Mesothelial cell of epicardium (in vitro differentiated cells): ENCODE results near the gene PRKN. TPM values are rescaled to one million over a fixed set of nuclear protein-coding genes. Genes with fewer than 3 reads are reported as not detected.

Source experiments
- DNase-seq, 2 experiments: peaks; one replicate each; pipeline ENCODE4 v3.0.0; 2021; ENCODE audit warnings: low spot score in 2 of 2; ENCODE audit not compliant: unreplicated experiment in 2 of 2
- H3K27ac Mint-ChIP-seq: 2 replicates; pipeline ENCODE4 v1.8.0; 2021; ENCODE audit warnings: mixed read lengths
- H3K27me3 Mint-ChIP-seq: 2 replicates; pipeline ENCODE4 v1.8.0; 2021; ENCODE audit warnings: low read depth, mixed read lengths
- H3K36me3 Mint-ChIP-seq: 2 replicates; pipeline ENCODE4 v1.8.0; 2021; ENCODE audit warnings: mixed read lengths
- H3K4me1 Mint-ChIP-seq: 2 replicates; pipeline ENCODE4 v1.8.0; 2021; ENCODE audit warnings: mixed read lengths
- H3K4me3 Mint-ChIP-seq: 2 replicates; pipeline ENCODE4 v1.8.0; 2021; ENCODE audit warnings: mild to moderate bottlenecking, moderate library complexity, mixed read lengths
- H3K9me3 Mint-ChIP-seq: 2 replicates; pipeline ENCODE4 v1.8.0; 2021; ENCODE audit warnings: mixed read lengths
- total RNA-seq: library from RNA; stranded (reverse); gene quantifications from 3 replicates; pipeline ENCODE4 v1.2.1, GENCODE V29; 2021
- TF ChIP-seq, protein P1 (sequence below): fragments of 200-600 bp; sonication (generic); IDR thresholded peaks from one replicate; pipeline ENCODE4 v1.5.0; 2021; ENCODE audit warnings: antibody characterized with exemption; ENCODE audit not compliant: unreplicated experiment

PRKN gene
- total RNA-seq, 1 donor from 2014 or later, result 7.6 TPM

DNA sequence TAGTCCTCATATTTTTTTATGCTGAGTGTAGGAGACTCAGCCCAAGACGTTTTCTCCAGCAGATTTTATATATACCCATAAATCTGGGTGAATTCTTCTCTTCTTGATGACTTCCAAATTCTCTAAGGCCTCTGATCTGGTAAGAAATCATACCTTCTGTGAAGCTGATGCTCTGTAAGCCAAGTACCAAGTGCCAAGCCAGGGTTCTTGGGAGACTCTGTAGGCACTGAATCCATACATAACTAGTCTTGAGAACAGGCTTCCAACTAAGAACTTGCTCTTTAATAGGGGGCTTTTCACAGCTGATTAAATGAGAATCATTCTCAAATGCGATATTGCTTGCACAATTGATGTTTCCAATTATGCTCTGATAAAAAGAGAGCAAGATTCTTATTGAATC lies 87.6 kb downstream of the PRKN start:
- TF ChIP-seq, protein P1, sequence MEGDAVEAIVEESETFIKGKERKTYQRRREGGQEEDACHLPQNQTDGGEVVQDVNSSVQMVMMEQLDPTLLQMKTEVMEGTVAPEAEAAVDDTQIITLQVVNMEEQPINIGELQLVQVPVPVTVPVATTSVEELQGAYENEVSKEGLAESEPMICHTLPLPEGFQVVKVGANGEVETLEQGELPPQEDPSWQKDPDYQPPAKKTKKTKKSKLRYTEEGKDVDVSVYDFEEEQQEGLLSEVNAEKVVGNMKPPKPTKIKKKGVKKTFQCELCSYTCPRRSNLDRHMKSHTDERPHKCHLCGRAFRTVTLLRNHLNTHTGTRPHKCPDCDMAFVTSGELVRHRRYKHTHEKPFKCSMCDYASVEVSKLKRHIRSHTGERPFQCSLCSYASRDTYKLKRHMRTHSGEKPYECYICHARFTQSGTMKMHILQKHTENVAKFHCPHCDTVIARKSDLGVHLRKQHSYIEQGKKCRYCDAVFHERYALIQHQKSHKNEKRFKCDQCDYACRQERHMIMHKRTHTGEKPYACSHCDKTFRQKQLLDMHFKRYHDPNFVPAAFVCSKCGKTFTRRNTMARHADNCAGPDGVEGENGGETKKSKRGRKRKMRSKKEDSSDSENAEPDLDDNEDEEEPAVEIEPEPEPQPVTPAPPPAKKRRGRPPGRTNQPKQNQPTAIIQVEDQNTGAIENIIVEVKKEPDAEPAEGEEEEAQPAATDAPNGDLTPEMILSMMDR, result no peak
- Mint-ChIP-seq H3K4me1 (peaks cover 3% of the 10 kb centered on the region), H3K9me3 (no peaks in the 10 kb centered on the region), H3K36me3 (no peaks in the 10 kb centered on the region), H3K27ac (no peak overlapping the region), H3K4me3 (no peak overlapping the region), H3K27me3 (no peaks in the 10 kb centered on the region)
- no peak for DNase-seq

DNA sequence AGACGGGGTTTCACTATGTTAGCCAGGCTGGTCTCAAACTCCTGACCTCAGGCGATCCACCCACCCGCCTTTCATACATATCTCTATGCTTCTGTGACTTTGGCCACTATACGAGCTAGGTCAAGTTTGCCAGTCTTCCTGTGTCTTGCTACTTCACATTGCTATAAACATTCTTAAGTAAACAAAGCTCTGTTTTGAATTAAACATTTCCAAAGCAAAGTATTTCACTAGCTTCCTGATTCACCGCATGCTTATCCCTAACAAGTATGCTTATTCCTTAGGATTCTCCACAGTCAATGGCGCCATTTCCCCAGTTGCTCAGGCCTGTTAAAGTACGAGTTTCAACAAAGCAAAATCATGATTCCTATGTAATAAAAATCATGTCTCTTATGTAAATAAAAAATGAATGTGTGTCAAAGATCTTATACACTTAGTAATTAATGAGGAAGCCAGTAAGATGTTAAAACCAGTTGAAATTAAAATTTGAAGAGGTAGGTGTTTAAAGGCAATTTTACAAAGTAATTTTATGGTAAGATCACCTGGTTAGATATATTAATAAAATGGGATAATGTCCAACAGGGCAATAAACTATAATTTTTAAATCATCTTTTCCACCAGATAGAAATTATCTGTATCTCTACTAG lies 88.5 kb downstream of the PRKN start:
- Mint-ChIP-seq H3K4me1 (peaks cover 3% of the 10 kb centered on the region), H3K27ac (no peak overlapping the region), H3K27me3 (no peaks in the 10 kb centered on the region), H3K9me3 (no peaks in the 10 kb centered on the region), H3K4me3 (no peak overlapping the region), H3K36me3 (no peaks in the 10 kb centered on the region)
- TF ChIP-seq, protein P1, result no peak
- no peak for DNase-seq

DNA sequence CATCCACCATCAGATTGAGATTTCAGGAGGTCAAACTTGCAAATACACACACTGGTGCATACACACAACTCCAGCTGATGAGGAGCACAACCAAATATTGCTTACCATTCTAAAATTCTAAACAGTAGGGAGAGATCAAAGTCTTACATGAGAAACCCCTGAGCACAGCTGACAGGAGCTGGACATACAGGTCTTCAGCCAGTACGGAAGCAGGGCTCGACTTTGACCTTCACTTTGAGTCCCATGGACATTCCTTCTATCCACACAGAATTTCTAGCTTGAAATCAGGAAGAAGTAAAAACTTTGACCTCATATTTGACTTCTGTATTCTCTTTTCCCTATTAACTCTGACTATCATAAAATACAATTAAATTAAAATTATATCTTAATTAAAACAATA lies 90.2 kb downstream of the PRKN start:
- Mint-ChIP-seq H3K4me3 (no peak overlapping the region), H3K27ac (no peak overlapping the region), H3K27me3 (no peaks in the 10 kb centered on the region), H3K36me3 (no peaks in the 10 kb centered on the region), H3K4me1 (peaks cover 2% of the 10 kb centered on the region), H3K9me3 (peaks cover under 1% of the 10 kb centered on the region)
- no peak for DNase-seq
- TF ChIP-seq, protein P1, result no peak

DNA sequence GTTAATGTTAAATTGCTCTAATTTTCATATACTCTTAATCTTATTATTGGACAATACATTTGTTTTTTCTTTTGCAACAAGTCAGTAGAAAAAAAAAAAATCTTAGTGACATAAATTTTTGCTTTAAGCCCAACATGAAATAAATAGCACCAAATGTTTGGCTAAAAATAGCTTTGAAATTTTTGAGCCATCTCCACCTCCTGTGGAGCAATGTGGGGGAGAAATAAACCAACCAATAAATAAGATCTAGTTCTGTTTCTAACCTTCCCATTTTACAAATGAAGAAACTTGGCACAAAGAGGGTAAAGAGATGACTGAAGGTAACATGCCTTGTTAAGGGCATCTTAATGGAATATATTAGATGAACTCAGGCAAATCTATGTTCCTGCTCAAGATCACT lies 91.4 kb downstream of the PRKN start:
- peaks cover 9% of the 10 kb centered on the region for H3K9me3 Mint-ChIP-seq
- no peaks in the 10 kb centered on the region for H3K27me3 Mint-ChIP-seq
- DNase-seq, result no peak
- no peak overlapping the region for H3K27ac Mint-ChIP-seq
- H3K36me3 Mint-ChIP-seq, result no peaks in the 10 kb centered on the region
- TF ChIP-seq, protein P1, result no peak
- no peak overlapping the region for H3K4me3 Mint-ChIP-seq
- H3K4me1 Mint-ChIP-seq, result peaks cover 2% of the 10 kb centered on the region

DNA sequence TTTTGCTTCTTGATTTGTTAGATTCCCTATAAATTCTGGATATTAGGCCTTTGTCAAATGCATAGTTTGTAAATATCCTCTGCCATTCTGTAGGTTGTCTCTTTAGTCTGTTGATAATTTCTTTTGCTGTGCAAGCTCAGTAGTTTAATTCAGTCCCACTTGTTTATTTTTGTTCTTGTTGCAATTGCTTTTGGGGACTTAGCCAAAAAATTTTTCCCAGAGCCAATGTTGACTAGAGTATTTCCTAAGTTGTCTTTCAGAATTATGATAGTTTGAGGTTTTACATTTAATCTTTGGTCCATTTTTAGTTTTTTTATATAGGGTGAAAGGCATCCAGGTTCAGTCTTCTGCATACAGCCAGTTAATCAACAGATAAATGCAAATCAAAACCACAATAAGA lies 96.0 kb downstream of the PRKN start:
- DNase-seq, result no peak
- TF ChIP-seq, protein P1, result no peak
- Mint-ChIP-seq H3K27ac (no peak overlapping the region), H3K4me3 (no peak overlapping the region), H3K27me3 (no peaks in the 10 kb centered on the region), H3K9me3 (peaks cover 13% of the 10 kb centered on the region), H3K36me3 (no peaks in the 10 kb centered on the region), H3K4me1 (peaks cover 2% of the 10 kb centered on the region)

DNA sequence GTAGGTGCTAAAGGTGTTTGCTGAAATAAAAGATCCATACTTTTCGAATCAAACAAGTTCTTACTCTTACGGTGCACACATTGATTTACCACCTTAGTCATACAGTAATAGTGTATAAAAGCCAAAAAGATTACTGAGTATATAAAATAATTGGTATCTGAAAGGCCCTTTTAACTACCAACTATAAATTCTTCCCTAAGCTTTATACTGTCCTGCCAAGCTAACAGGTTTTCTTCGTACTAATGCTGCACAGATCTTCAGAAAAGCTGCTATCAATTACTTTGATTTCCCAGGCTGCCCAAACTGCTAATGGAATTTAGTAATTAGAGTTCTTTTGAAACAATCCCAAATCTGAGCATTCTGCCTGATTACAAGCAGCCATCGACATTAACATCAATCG lies 97.5 kb downstream of the PRKN start:
- H3K9me3 Mint-ChIP-seq, result peaks cover 13% of the 10 kb centered on the region
- no peaks in the 10 kb centered on the region for H3K36me3 Mint-ChIP-seq
- TF ChIP-seq, protein P1, result no peak
- no peak overlapping the region for H3K27ac Mint-ChIP-seq
- DNase-seq, result no peak
- peaks cover 2% of the 10 kb centered on the region for H3K4me1 Mint-ChIP-seq
- H3K4me3 Mint-ChIP-seq, result no peak overlapping the region
- H3K27me3 Mint-ChIP-seq, result no peaks in the 10 kb centered on the region
